GM13977 (cell line): ENCODE measurements around the gene TEX13B.

Experiments used
- DNase-seq: peaks from one replicate; pipeline ENCODE4 v3.0.0; 2012; ENCODE audit warnings: low spot score
- in situ Hi-C: fragments of 300-500 bp; cut with MboI; formaldehyde crosslinking; loops from one replicate; pipeline ENCODE4 v1.12.0; 2022; ENCODE audit warnings: low sequenced_read_pairs, low pct_unique_long_range_greater_than_20kb, mixed read lengths, inconsistent platforms; ENCODE audit not compliant: unreplicated experiment
- TF ChIP-seq, protein P1 (sequence below): IDR thresholded peaks from 2 replicates; pipeline ENCODE4 v1.5.1; 2012; ENCODE audit warnings: mild to moderate bottlenecking, control low read depth; ENCODE audit not compliant: insufficient read depth; ENCODE audit errors: extremely low read depth, missing control alignments

TEX13B gene

DNA sequence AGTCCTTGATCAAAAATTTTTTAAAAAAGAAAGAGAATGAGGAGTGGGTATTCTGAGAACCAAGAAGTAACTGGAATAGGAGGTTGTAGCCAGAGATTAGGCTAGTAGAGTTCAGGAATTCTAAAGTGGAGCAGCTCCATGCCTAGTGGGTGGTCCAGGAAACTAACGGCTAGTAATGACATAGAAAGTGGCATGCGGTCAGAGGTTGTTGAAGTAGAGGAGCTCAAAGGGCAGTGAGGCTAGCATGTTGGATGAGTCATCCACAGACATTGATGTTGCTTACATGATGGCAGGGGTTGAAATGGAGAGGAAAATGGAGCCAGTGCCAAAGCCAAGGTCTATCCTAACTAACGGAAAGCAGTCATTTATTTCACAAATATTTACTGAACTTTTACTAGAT is 42.1 kb downstream of the TEX13B start:
- in situ Hi-C loops: no loop called here
- TF ChIP-seq, protein P1, sequence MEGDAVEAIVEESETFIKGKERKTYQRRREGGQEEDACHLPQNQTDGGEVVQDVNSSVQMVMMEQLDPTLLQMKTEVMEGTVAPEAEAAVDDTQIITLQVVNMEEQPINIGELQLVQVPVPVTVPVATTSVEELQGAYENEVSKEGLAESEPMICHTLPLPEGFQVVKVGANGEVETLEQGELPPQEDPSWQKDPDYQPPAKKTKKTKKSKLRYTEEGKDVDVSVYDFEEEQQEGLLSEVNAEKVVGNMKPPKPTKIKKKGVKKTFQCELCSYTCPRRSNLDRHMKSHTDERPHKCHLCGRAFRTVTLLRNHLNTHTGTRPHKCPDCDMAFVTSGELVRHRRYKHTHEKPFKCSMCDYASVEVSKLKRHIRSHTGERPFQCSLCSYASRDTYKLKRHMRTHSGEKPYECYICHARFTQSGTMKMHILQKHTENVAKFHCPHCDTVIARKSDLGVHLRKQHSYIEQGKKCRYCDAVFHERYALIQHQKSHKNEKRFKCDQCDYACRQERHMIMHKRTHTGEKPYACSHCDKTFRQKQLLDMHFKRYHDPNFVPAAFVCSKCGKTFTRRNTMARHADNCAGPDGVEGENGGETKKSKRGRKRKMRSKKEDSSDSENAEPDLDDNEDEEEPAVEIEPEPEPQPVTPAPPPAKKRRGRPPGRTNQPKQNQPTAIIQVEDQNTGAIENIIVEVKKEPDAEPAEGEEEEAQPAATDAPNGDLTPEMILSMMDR: no peak
- DNase-seq: no peak

DNA sequence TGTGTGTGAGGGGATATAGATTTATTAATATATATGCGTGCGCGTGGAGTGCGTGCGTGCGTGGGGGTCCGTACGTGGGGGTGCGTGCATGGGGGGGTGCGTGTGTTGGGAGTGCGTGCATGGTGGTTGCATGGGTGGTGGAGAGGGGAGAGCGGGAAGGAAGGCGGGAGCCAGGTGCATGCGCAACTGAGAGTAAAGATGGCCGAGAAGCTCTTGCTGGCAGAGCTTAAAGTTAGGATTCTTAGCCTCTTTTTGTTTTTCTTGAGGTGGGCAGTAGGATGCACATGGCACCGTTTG is 45.8 kb downstream of the TEX13B start:
- TF ChIP-seq, protein P1: no peak
- in situ Hi-C loops: no loop called here
- DNase-seq: no peak

DNA sequence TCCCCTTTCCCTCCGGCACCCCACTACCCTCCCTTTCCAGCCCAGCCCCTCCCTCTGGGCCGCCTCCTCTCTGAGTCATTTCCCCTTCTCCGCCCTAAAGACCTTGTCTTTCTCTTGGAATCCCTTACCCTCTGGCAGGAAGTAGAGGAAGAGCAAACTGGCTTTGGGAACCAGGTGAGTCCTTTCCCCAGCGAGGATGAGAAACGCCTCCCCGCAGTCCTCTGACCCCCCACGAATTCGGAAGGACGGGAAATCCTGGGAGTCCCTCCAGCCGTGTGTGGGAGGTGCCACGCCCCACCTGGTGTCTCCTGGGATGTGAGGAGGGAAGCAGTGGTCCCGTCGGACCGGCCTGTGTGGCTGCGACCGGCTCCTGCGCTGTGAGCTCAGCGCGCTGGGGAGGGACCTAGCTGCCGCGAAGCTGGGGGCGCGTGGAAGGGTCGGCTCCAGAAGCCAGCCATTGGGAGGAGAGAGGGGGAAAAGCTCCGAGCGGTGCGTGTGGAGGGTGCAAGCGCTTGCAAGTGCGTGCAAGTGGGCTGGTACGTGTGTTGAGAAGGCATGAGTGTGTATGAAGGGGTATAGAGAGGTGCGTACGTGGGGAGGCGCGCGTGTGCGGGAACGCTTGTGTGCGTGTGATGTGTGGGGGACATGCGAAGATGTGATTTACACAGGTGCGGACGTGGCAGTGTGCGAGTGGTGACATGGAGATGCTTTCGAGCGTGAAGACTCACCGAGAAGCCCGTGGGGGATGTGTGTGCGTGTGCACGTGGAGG is 46.3 kb downstream of the TEX13B start:
- in situ Hi-C loops: no loop called here
- TF ChIP-seq, protein P1: no peak
- no peak for DNase-seq

DNA sequence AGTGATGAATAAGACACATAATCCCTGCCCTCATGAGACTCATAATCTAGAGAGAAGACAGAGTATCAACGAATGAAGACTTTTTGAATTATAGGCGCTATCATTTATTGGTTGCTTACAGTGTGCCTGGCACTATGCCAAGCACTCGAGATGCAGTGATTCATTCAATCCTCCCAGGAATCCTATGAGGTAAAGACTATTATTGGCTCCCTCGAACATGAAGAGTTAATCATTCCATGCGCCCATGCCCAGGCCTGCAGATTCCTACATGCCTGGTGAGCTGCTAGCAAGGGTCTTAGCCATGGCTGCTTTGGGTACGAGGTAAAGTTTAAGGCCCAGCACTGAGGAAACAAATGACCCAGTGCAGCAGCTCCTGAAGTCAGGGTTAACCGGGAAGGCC is 47.0 kb downstream of the TEX13B start:
- in situ Hi-C loops: no loop called here
- no peak for DNase-seq
- TF ChIP-seq, protein P1: no peak

DNA sequence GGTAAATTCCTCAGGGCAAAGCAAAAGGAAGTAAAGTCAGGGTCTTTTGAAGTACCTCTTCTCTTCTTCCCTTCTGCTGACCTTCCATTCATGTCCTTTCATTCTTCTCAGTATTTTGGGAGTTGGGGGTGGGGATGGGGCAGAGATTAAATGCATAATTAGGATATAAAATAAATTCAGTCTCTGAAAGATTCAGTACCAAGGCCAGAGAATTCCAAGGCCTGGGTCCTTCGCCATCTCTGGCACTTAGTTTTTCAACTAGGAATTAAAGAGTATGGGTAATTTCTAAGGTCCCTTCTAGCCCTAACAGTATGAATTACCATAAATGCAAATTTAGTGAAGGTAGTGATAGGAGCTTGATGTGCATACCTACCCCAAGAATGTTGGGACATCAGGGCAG is 47.9 kb downstream of the TEX13B start:
- no peak for DNase-seq
- TF ChIP-seq, protein P1: no peak
- in situ Hi-C loops: no loop called here
